Esophagus muscularis mucosa (tissue), 4 donors: ENCODE measurements around the gene DCAF11. TPM values are rescaled to one million over a fixed set of nuclear protein-coding genes. Genes with fewer than 3 reads are reported as not detected.

ENCODE experiments used
- DNase-seq: peaks from one replicate; pipeline ENCODE4 v3.0.0-alpha.2; 2017; ENCODE audit errors: extremely low spot score
- H3K27ac ChIP-seq, 4 donors: fragments of 200-600 bp; sonication (generic); replicated peaks in 1 of 4; 1 replicate in 3 of 4; 2 replicates in 1 of 4; pipeline ENCODE4 v1.5.1; 2016 to 2019; ENCODE audit warnings: mild to moderate bottlenecking in 1 of 4
- H3K27me3 ChIP-seq, 4 donors: fragments of 200-600 bp; sonication (generic); one replicate each; pipeline versions ENCODE4 v1.5.1 to v1.6.0; 2016 to 2019
- H3K36me3 ChIP-seq, 4 donors: fragments of 200-600 bp; sonication (generic); one replicate each; pipeline ENCODE4 v1.5.1; 2016 to 2019
- H3K4me1 ChIP-seq, 4 donors: fragments of 200-600 bp; sonication (generic); one replicate each; pipeline ENCODE4 v1.5.1; 2016 to 2019
- H3K4me3 ChIP-seq, 4 donors: fragments of 200-600 bp; sonication (generic); 1 replicate in 2 of 4; 2 replicates in 2 of 4; pipeline ENCODE4 v1.5.1; 2016 to 2019; ENCODE audit warnings: mild to moderate bottlenecking in 4 of 4, moderate library complexity in 1 of 4
- H3K9me3 ChIP-seq, 4 donors: fragments of 200-600 bp; sonication (generic); 1 replicate in 3 of 4; 2 replicates in 1 of 4; pipeline ENCODE4 v1.5.1; 2016 to 2019
- EP300 ChIP-seq: sonication (generic); formaldehyde crosslinking; IDR thresholded peaks from one replicate; pipeline ENCODE4 v1.6.1; 2017; ENCODE audit warnings: antibody characterized with exemption
- POLR2A ChIP-seq: fragments of 450-650 bp; IDR thresholded peaks from one replicate; pipeline ENCODE4 v1.6.1; 2017; ENCODE audit warnings: antibody characterized with exemption, moderate library complexity, mild to moderate bottlenecking, low read depth
- POLR2AphosphoS5 ChIP-seq, 2 donors: sonication (generic); formaldehyde crosslinking; IDR thresholded peaks; one replicate each; pipeline ENCODE4 v1.6.1; 2017; ENCODE audit warnings: antibody characterized with exemption in 2 of 2
- WGBS: methylation state at CpG from one replicate; pipeline ENCODE4 v1.1.5; 2018; 5-methylcytosine and 5-hydroxymethylcytosine counted together
- intact Hi-C: fragments of 100-400 bp; cut with DNase I; formaldehyde crosslinking; loops from one replicate; pipeline ENCODE4 v1.15.1; 2023
- total RNA-seq, 4 donors: library from RNA; depleted of rRNA; stranded (reverse); fragments of >200 nt; gene quantifications; one replicate each; pipeline versions ENCODE4 v1.1.0 to v1.2.1, GENCODE V29; 2016
- TF ChIP-seq, protein P1 (sequence below), 3 experiments: fragments of 200-600 bp in 2 of 3; fragments of 450-650 bp in 1 of 3; sonication (generic) in 2 of 3; IDR thresholded peaks; one replicate each; pipeline ENCODE4 v1.5.1; 2017 to 2019; ENCODE audit warnings: antibody characterized with exemption in 3 of 3, mild to moderate bottlenecking in 2 of 3, moderate library complexity in 1 of 3

DCAF11 gene
- total RNA-seq, 4 donors from 2014 or later: 56.0 to 74.9 (median 66.8) TPM

DNA sequence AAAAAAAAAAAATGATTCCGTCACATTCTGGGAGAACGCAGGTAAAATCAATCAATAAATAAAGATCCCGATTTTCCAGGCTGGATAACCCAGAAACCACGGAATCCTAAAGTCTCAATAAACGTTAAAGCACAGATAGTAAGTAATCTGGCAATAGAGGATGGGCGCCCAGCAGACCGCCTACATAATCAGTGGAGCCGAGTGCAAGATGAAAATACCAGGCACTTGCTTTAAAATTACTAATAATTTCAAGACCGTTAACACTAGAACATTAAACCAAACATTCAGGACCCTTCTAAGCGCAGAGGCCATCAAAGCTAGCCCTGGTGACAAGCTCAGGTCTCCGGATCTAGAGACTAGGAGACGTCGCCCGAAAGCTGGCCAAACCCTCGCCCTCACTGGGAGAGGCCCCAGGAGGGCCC is 1.2 kb upstream of the DCAF11 start:
- intact Hi-C loops: no loop called here

GRCh38 chr14:24113801-24114531 is 611 bp upstream of the DCAF11 start:
- WGBS: under 1% methylated on average over 24 of the region's 42 CpGs
- intact Hi-C loops: loop anchor here (1.0 kb wide), 1 partner anchor 22 kb away; the partner anchor contains the start of gene PSME1
- peak; percentile 98 for DNase-seq
- Histone ChIP-seq H3K27ac (peak overlapping the region; percentile 93 to 98 (median 97)), H3K9me3 (no peaks in the 10 kb centered on the region), H3K4me1 (peaks cover 22 to 25% (median 25%) of the 10 kb centered on the region in 4 donors), H3K27me3 (no peaks in the 10 kb centered on the region), H3K36me3 (peaks cover 12 to 24% (median 21%) of the 10 kb centered on the region in 4 donors), H3K4me3 (peak overlapping the region; percentile 63 to 96 (median 67))
- no peak for TF ChIP-seq POLR2A
- peak in 1 of 2 donors; percentile 79 for TF ChIP-seq POLR2AphosphoS5 (IDR thresholded peaks at IDR 0.05)
- TF ChIP-seq, protein P1, sequence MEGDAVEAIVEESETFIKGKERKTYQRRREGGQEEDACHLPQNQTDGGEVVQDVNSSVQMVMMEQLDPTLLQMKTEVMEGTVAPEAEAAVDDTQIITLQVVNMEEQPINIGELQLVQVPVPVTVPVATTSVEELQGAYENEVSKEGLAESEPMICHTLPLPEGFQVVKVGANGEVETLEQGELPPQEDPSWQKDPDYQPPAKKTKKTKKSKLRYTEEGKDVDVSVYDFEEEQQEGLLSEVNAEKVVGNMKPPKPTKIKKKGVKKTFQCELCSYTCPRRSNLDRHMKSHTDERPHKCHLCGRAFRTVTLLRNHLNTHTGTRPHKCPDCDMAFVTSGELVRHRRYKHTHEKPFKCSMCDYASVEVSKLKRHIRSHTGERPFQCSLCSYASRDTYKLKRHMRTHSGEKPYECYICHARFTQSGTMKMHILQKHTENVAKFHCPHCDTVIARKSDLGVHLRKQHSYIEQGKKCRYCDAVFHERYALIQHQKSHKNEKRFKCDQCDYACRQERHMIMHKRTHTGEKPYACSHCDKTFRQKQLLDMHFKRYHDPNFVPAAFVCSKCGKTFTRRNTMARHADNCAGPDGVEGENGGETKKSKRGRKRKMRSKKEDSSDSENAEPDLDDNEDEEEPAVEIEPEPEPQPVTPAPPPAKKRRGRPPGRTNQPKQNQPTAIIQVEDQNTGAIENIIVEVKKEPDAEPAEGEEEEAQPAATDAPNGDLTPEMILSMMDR (IDR thresholded peaks at IDR 0.05): no peak

More for the DNA sequence above, 1.2 kb upstream of the DCAF11 start:
- 20% methylated on average over 10 of the region's 15 CpGs for WGBS
- Histone ChIP-seq H3K4me3 (peak overlapping the region; percentile 63 to 96 (median 67)), H3K27ac (peak overlapping the region; percentile 93 to 98 (median 97)), H3K27me3 (no peaks in the 10 kb centered on the region), H3K9me3 (no peaks in the 10 kb centered on the region), H3K4me1 (peaks cover 28 to 31% (median 30%) of the 10 kb centered on the region in 4 donors), H3K36me3 (peaks cover 6 to 18% (median 16%) of the 10 kb centered on the region in 4 donors)
- TF ChIP-seq EP300 (no peak), POLR2A (no peak), POLR2AphosphoS5 (IDR thresholded peaks at IDR 0.05) (no peak)
- TF ChIP-seq, protein P1 (IDR thresholded peaks at IDR 0.05): no peak
- no peak for DNase-seq

- TF ChIP-seq EP300: no peak
- TF ChIP-seq, protein P1 (IDR thresholded peaks at IDR 0.05): no peak
- TF ChIP-seq POLR2A: no peak
- TF ChIP-seq POLR2AphosphoS5 (IDR thresholded peaks at IDR 0.05): no peak
- no peaks in the 10 kb centered on the region for H3K9me3 ChIP-seq
- intact Hi-C loops: no loop called here
- peak overlapping the region; percentile 93 to 98 (median 97) for H3K27ac ChIP-seq
- peaks cover 20 to 23% (median 22%) of the 10 kb centered on the region in 4 donors for H3K4me1 ChIP-seq
- peak overlapping the region; percentile 63 to 96 (median 67) for H3K4me3 ChIP-seq
- no peak for DNase-seq
- H3K27me3 ChIP-seq: no peaks in the 10 kb centered on the region
- H3K36me3 ChIP-seq: peaks cover 21 to 40% (median 37%) of the 10 kb centered on the region in 4 donors
- WGBS: 6% methylated on average over 14 of the region's 14 CpGs
Observed at GRCh38 chr14:24115422-24116127, 998 bp downstream of the DCAF11 start.

GRCh38 chr14:24116128-24116814 is 1.7 kb downstream of the DCAF11 start:
- Histone ChIP-seq H3K4me3 (peak overlapping the region; percentile 63 to 96 (median 67)), H3K27me3 (no peaks in the 10 kb centered on the region), H3K4me1 (peaks cover 20 to 23% (median 21%) of the 10 kb centered on the region in 4 donors), H3K36me3 (peaks cover 21 to 47% (median 44%) of the 10 kb centered on the region in 4 donors), H3K9me3 (no peaks in the 10 kb centered on the region), H3K27ac (no peak overlapping the region)
- no peak for DNase-seq
- no peak for TF ChIP-seq POLR2A
- TF ChIP-seq, protein P1 (IDR thresholded peaks at IDR 0.05): no peak
- TF ChIP-seq EP300: no peak
- no peak for TF ChIP-seq POLR2AphosphoS5 (IDR thresholded peaks at IDR 0.05)
- WGBS: 91% methylated on average over 6 of the region's 6 CpGs
- intact Hi-C loops: no loop called here
